ENCODE data around the gene FBXL20.
"Not testable (repeated sequence)": the region's sequence is repeated elsewhere in the genome, so short reads cannot be mapped to it uniquely, and the experiment has no call there.

DNA sequence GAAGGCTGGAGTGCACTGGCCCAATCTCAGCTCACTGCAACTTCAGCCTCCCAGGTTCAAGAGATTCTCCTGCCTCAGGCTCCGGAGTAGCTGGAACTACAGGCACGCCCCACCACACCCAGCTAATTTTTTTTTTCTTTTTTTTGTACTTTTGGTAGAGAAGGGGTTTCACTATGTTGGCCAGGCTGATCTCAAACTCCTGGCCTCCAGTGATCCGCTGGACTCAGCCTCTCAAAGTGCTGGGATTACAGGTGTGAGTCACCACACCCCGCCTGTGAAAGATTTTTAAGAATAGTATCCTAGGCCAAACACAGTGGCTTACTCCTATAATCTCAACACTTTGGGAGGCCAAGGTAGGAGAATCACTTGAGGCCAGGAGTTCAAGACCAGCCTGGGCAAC is 33.6 kb downstream of the FBXL20 start:
- TF ChIP-seq, protein P1, sequence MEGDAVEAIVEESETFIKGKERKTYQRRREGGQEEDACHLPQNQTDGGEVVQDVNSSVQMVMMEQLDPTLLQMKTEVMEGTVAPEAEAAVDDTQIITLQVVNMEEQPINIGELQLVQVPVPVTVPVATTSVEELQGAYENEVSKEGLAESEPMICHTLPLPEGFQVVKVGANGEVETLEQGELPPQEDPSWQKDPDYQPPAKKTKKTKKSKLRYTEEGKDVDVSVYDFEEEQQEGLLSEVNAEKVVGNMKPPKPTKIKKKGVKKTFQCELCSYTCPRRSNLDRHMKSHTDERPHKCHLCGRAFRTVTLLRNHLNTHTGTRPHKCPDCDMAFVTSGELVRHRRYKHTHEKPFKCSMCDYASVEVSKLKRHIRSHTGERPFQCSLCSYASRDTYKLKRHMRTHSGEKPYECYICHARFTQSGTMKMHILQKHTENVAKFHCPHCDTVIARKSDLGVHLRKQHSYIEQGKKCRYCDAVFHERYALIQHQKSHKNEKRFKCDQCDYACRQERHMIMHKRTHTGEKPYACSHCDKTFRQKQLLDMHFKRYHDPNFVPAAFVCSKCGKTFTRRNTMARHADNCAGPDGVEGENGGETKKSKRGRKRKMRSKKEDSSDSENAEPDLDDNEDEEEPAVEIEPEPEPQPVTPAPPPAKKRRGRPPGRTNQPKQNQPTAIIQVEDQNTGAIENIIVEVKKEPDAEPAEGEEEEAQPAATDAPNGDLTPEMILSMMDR (IDR thresholded peaks at IDR 0.05; ENCODE audit: insufficient read depth, low read depth, low read length) = not testable (repeated sequence)
- TF ChIP-seq EZH2 (IDR thresholded peaks at IDR 0.05; ENCODE audit: insufficient read depth, low read length) = not testable (repeated sequence)

All from astrocyte (in vitro differentiated cells and primary cell).